ENCODE measurements around the gene LYRM4. TPM values are rescaled to one million over a fixed set of nuclear protein-coding genes. Genes with fewer than 3 reads are reported as not detected.

Gene LYRM4
- total RNA-seq, 1 experiment from 2014 or later = 37.0 TPM

GRCh38 chr6:5190507-5190906 lies 70.2 kb downstream of the LYRM4 start:
- Histone ChIP-seq H3K9me3 (ENCODE audit: insufficient read depth, low read depth) (no peaks in the 10 kb centered on the region), H3K4me1 (replicated peaks; ENCODE audit: insufficient read depth) (peaks cover 14% of the 10 kb centered on the region), H4K20me1 (ENCODE audit: insufficient read depth) (no peaks in the 10 kb centered on the region), H3K27me3 (ENCODE audit: insufficient read depth, low read depth) (no peaks in the 10 kb centered on the region), H2AFZ (no peak overlapping the region), H3K27ac (peak overlapping the region; percentile 55), H3K36me3 (ENCODE audit: low read depth) (no peaks in the 10 kb centered on the region), H3K9me2 (ENCODE audit: insufficient read depth) (no peaks in the 10 kb centered on the region), H3K79me2 (ENCODE audit: low read depth) (no peaks in the 10 kb centered on the region), H3F3A (ENCODE audit: insufficient read depth, low read depth) (peaks cover 7% of the 10 kb centered on the region; the same call in 1 of the 2 replicates), H3K4me2 (peak overlapping the region; percentile 48; the same call in 1 of the 2 replicates), H3K4me3 (no peak overlapping the region)
- no peak for TF ChIP-seq CTCF (conservative IDR thresholded peaks at IDR 0.05)
- no peak for TF ChIP-seq EZH2 (IDR thresholded peaks at IDR 0.05; ENCODE audit: low read depth)
- intact Hi-C loops (cut with micrococcal nuclease; ENCODE audit: unreplicated experiment) = no loop called here
- POLR2A ChIA-PET (ENCODE audit: unreplicated experiment) = interaction anchor here (0.6 kb wide), 1 partner anchor 25 kb away, joined by 6 read pairs; no protein-coding TSS in a partner anchor
- no TSS peak for BruUV-seq (replicated peaks)
- CTCF ChIA-PET = no interaction called here
- peak; percentile 10 to 87 for DNase-seq

GRCh38 chr6:5188646-5189045 lies 72.1 kb downstream of the LYRM4 start:
- Histone ChIP-seq H3K27me3 (ENCODE audit: insufficient read depth, low read depth) (no peaks in the 10 kb centered on the region), H3K9me3 (ENCODE audit: insufficient read depth, low read depth) (no peaks in the 10 kb centered on the region), H3K4me3 (no peak overlapping the region), H4K20me1 (ENCODE audit: insufficient read depth) (no peaks in the 10 kb centered on the region), H3K4me1 (replicated peaks; ENCODE audit: insufficient read depth) (peaks cover 14% of the 10 kb centered on the region), H3K9me2 (ENCODE audit: insufficient read depth) (no peaks in the 10 kb centered on the region), H2AFZ (no peak overlapping the region), H3F3A (ENCODE audit: insufficient read depth, low read depth) (peaks cover 7% of the 10 kb centered on the region; the same call in 1 of the 2 replicates), H3K4me2 (no peak overlapping the region), H3K36me3 (ENCODE audit: low read depth) (no peaks in the 10 kb centered on the region), H3K27ac (no peak overlapping the region), H3K79me2 (ENCODE audit: low read depth) (no peaks in the 10 kb centered on the region)
- POLR2A ChIA-PET (ENCODE audit: unreplicated experiment) = no interaction called here
- no peak for TF ChIP-seq CTCF (conservative IDR thresholded peaks at IDR 0.05)
- no peak for TF ChIP-seq EZH2 (IDR thresholded peaks at IDR 0.05; ENCODE audit: low read depth)
- DNase-seq = no peak
- CTCF ChIA-PET = no interaction called here
- no TSS peak for BruUV-seq (replicated peaks)
- intact Hi-C loops (cut with micrococcal nuclease; ENCODE audit: unreplicated experiment) = no loop called here

GRCh38 chr6:5184878-5185277 lies 75.9 kb downstream of the LYRM4 start:
- no peak for DNase-seq
- intact Hi-C loops (cut with micrococcal nuclease; ENCODE audit: unreplicated experiment) = no loop called here
- Histone ChIP-seq H3K4me3 (no peak overlapping the region), H3K4me2 (no peak overlapping the region), H3K79me2 (ENCODE audit: low read depth) (no peaks in the 10 kb centered on the region), H2AFZ (no peak overlapping the region), H3K36me3 (ENCODE audit: low read depth) (no peaks in the 10 kb centered on the region), H3K27ac (no peak overlapping the region), H3K9me2 (ENCODE audit: insufficient read depth) (no peaks in the 10 kb centered on the region), H3K27me3 (ENCODE audit: insufficient read depth, low read depth) (no peaks in the 10 kb centered on the region), H3K4me1 (replicated peaks; ENCODE audit: insufficient read depth) (peaks cover 28% of the 10 kb centered on the region), H3K9me3 (ENCODE audit: insufficient read depth, low read depth) (no peaks in the 10 kb centered on the region), H4K20me1 (ENCODE audit: insufficient read depth) (no peaks in the 10 kb centered on the region), H3F3A (ENCODE audit: insufficient read depth, low read depth) (peaks cover 12% of the 10 kb centered on the region; the same call in 1 of the 2 replicates)
- CTCF ChIA-PET = no interaction called here
- TF ChIP-seq EZH2 (IDR thresholded peaks at IDR 0.05; ENCODE audit: low read depth) = no peak
- TF ChIP-seq CTCF (conservative IDR thresholded peaks at IDR 0.05) = no peak
- no TSS peak for BruUV-seq (replicated peaks)
- POLR2A ChIA-PET (ENCODE audit: unreplicated experiment) = no interaction called here
